B cell (primary cell): ENCODE data around the gene CFHR3.

ENCODE experiments used
- EZH2 ChIP-seq: IDR thresholded peaks from 2 replicates; pipeline ENCODE4 v1.6.1; 2012; ENCODE audit warnings: borderline replicate concordance, low read depth, mild to moderate bottlenecking, moderate library complexity, low read length; ENCODE audit not compliant: insufficient read depth, poor library complexity, severe bottlenecking
- TF ChIP-seq, protein P1 (sequence below): fragments of 200-600 bp; IDR thresholded peaks from one replicate; pipeline ENCODE4 v1.8.0; 2022; ENCODE audit warnings: antibody characterized with exemption, mild to moderate bottlenecking

DNA sequence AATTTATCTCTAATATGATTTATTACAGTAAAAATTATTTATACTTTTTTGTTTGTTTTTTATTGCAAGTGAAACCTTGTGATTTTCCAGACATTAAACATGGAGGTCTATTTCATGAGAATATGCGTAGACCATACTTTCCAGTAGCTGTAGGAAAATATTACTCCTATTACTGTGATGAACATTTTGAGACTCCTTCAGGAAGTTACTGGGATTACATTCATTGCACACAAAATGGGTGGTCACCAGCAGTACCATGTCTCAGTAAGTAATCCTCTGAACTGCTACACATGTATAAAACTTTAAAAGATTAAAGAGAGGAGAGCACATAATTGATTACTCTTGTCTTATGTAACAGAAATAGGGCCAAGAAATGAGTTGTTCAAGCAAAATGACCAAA, 4.5 kb downstream of the CFHR3 start:
- no peak for TF ChIP-seq EZH2
- TF ChIP-seq, protein P1, sequence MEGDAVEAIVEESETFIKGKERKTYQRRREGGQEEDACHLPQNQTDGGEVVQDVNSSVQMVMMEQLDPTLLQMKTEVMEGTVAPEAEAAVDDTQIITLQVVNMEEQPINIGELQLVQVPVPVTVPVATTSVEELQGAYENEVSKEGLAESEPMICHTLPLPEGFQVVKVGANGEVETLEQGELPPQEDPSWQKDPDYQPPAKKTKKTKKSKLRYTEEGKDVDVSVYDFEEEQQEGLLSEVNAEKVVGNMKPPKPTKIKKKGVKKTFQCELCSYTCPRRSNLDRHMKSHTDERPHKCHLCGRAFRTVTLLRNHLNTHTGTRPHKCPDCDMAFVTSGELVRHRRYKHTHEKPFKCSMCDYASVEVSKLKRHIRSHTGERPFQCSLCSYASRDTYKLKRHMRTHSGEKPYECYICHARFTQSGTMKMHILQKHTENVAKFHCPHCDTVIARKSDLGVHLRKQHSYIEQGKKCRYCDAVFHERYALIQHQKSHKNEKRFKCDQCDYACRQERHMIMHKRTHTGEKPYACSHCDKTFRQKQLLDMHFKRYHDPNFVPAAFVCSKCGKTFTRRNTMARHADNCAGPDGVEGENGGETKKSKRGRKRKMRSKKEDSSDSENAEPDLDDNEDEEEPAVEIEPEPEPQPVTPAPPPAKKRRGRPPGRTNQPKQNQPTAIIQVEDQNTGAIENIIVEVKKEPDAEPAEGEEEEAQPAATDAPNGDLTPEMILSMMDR: no peak
